ENCODE measurements around the gene BAHD1. TPM values are rescaled to one million over a fixed set of nuclear protein-coding genes. Genes with fewer than 3 reads are reported as not detected.

Gene BAHD1
- total and polyA plus RNA-seq, 2 donors (not counting 3 experiments of a cell fraction or from before 2014, with no cell fraction given) = 6.3 to 19.1 TPM

- CTCF ChIA-PET = interaction anchor here (0.8 to 2.0 kb wide), 3 partner anchors 20 to 170 kb away, joined by 3 to 5 read pairs (median 4); no protein-coding TSS in a partner anchor
- H3K9ac ChIP-seq (replicated peaks; ENCODE audit: extremely low read depth, insufficient read depth, low read length) = no peak overlapping the region
- dilution Hi-C loops (cut with MboI; ENCODE audit: extremely low pct_ligation_motif_present, low sequenced_read_pairs) (no loop called here), intact Hi-C loops (cut with micrococcal nuclease) (no loop called here)
- peaks cover 15% of the 10 kb centered on the region for H3K79me2 ChIP-seq (ENCODE audit: control insufficient read depth, insufficient read depth, low read length)
- no peaks in the 10 kb centered on the region for H4K20me1 ChIP-seq (replicated peaks; ENCODE audit: control insufficient read depth, extremely low read depth, insufficient read depth, low read length)
- H3K9me3 ChIP-seq (replicated peaks; ENCODE audit: control insufficient read depth, insufficient read depth, low read length) = no peaks in the 10 kb centered on the region
- no peak overlapping the region for H2AFZ ChIP-seq (ENCODE audit: low read depth, low read length)
- H3K4me1 ChIP-seq (ENCODE audit: control insufficient read depth, extremely low read depth, insufficient read depth, low read length) = no peaks in the 10 kb centered on the region
- BruUV-seq (replicated peaks) = no TSS peak
- no peak for TF ChIP-seq POLR2AphosphoS5 (IDR thresholded peaks at IDR 0.05; ENCODE audit: insufficient read depth, low read depth, low read length)
- TF ChIP-seq GATA2 (IDR thresholded peaks at IDR 0.05; ENCODE audit: insufficient read depth, insufficient read length, low read depth, low read length) = no peak
- TF ChIP-seq, protein P1, sequence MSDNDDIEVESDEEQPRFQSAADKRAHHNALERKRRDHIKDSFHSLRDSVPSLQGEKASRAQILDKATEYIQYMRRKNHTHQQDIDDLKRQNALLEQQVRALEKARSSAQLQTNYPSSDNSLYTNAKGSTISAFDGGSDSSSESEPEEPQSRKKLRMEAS (IDR thresholded peaks at IDR 0.05; ENCODE audit: insufficient read depth, insufficient read length) = no peak
- TF ChIP-seq POLR2A (IDR thresholded peaks at IDR 0.05; ENCODE audit: low read depth, low read length) = no peak
- TF ChIP-seq JUN (IDR thresholded peaks at IDR 0.05; ENCODE audit: borderline replicate concordance, insufficient read depth, insufficient read length, low read depth) = no peak
- no peak for TF ChIP-seq EZH2 (IDR thresholded peaks at IDR 0.05; ENCODE audit: borderline replicate concordance, low read depth, low read length, severe bottlenecking)
- TF ChIP-seq MYC (IDR thresholded peaks at IDR 0.05; ENCODE audit: low read depth, low read length) = no peak
- POLR2A ChIA-PET = no interaction called here
- FAIRE-seq (no peak), DNase-seq (ENCODE audit: low read depth, low spot score) (no peak)
- H3K4me2 ChIP-seq (ENCODE audit: insufficient read depth, low read length) = no peak overlapping the region
- H3K4me3 ChIP-seq (replicated peaks in 1 of 3; ENCODE audit: insufficient read depth in 1 of 3, low read depth in 1 of 3, low read length in 3 of 3) = no peak overlapping the region
- no peaks in the 10 kb centered on the region for H3K36me3 ChIP-seq (ENCODE audit: control insufficient read depth in 2 of 2, extremely low read depth in 1 of 2, insufficient read depth in 2 of 2, low read length in 2 of 2)
- no peaks in the 10 kb centered on the region for H3K9me1 ChIP-seq (replicated peaks; ENCODE audit: control insufficient read depth, extremely low read depth, insufficient read depth, low read length)
- no peak overlapping the region for H3K27ac ChIP-seq (ENCODE audit: insufficient read depth, low read depth, low read length)
- no peaks in the 10 kb centered on the region for H3K27me3 ChIP-seq (ENCODE audit: control insufficient read depth in 2 of 2, insufficient read depth in 2 of 2, low read length in 2 of 2)
Observed at GRCh38 chr15:40450047-40450446, 9.3 kb downstream of the BAHD1 start.

GRCh38 chr15:40451527-40452158 is 10.9 kb downstream of the BAHD1 start:
- Histone ChIP-seq H3K27ac (ENCODE audit: insufficient read depth, low read depth, low read length) (no peak overlapping the region), H3K9ac (replicated peaks; ENCODE audit: extremely low read depth, insufficient read depth, low read length) (no peak overlapping the region), H3K4me2 (ENCODE audit: insufficient read depth, low read length) (no peak overlapping the region), H3K79me2 (ENCODE audit: control insufficient read depth, insufficient read depth, low read length) (peaks cover 18% of the 10 kb centered on the region), H3K9me1 (replicated peaks; ENCODE audit: control insufficient read depth, extremely low read depth, insufficient read depth, low read length) (no peaks in the 10 kb centered on the region), H3K4me1 (ENCODE audit: control insufficient read depth, extremely low read depth, insufficient read depth, low read length) (no peaks in the 10 kb centered on the region), H2AFZ (ENCODE audit: low read depth, low read length) (no peak overlapping the region), H3K27me3 (ENCODE audit: control insufficient read depth in 2 of 2, insufficient read depth in 2 of 2, low read length in 2 of 2) (no peaks in the 10 kb centered on the region), H3K36me3 (ENCODE audit: control insufficient read depth in 2 of 2, extremely low read depth in 1 of 2, insufficient read depth in 2 of 2, low read length in 2 of 2) (no peaks in the 10 kb centered on the region), H4K20me1 (replicated peaks; ENCODE audit: control insufficient read depth, extremely low read depth, insufficient read depth, low read length) (peaks cover 3% of the 10 kb centered on the region), H3K4me3 (replicated peaks in 1 of 3; ENCODE audit: insufficient read depth in 1 of 3, low read depth in 1 of 3, low read length in 3 of 3) (no peak overlapping the region), H3K9me3 (replicated peaks; ENCODE audit: control insufficient read depth, insufficient read depth, low read length) (no peaks in the 10 kb centered on the region)
- no TSS peak for BruUV-seq (replicated peaks)
- no peak for TF ChIP-seq POLR2A (IDR thresholded peaks at IDR 0.05; ENCODE audit: low read depth, low read length)
- TF ChIP-seq, protein P1 (IDR thresholded peaks at IDR 0.05; ENCODE audit: insufficient read depth, insufficient read length) = no peak
- no peak for TF ChIP-seq FOS (IDR thresholded peaks at IDR 0.05; ENCODE audit: borderline replicate concordance, insufficient read depth, low read length)
- no peak for TF ChIP-seq GATA2 (IDR thresholded peaks at IDR 0.05; ENCODE audit: insufficient read depth, insufficient read length, low read depth, low read length)
- TF ChIP-seq CTCF (IDR thresholded peaks at IDR 0.05; ENCODE audit: extremely low read depth in 1 of 2, insufficient read depth in 1 of 2, low read depth in 1 of 2, low read length in 2 of 2) = no peak
- CTCF ChIA-PET = interaction anchor here (2.0 kb wide), 1 partner anchor 172 kb away, joined by 5 read pairs; no protein-coding TSS in a partner anchor
- FAIRE-seq = no peak
- DNase-seq (ENCODE audit: low read depth, low spot score) = no peak
- dilution Hi-C loops (cut with MboI; ENCODE audit: extremely low pct_ligation_motif_present, low sequenced_read_pairs) = no loop called here
- intact Hi-C loops (cut with micrococcal nuclease) = no loop called here
- POLR2A ChIA-PET = no interaction called here
